HEK293T (cell line): ENCODE measurements around the gene TCERG1L.

Experiments
- ELF4 ChIP-seq: fragments of 450-650 bp; IDR thresholded peaks from 2 replicates; pipeline ENCODE4 v1.6.1; 2017; ENCODE audit warnings: antibody characterized with exemption
- FOXM1 ChIP-seq: fragments of 450-650 bp; IDR thresholded peaks from 2 replicates; pipeline ENCODE4 v1.6.1; 2017; ENCODE audit warnings: mild to moderate bottlenecking, borderline replicate concordance
- HDGF ChIP-seq: fragments of 450-650 bp; IDR thresholded peaks from 2 replicates; pipeline ENCODE4 v1.6.1; 2017; ENCODE audit warnings: antibody characterized with exemption, borderline replicate concordance
- L3MBTL2 ChIP-seq: fragments of 450-650 bp; conservative IDR thresholded peaks from 2 replicates; pipeline ENCODE4 v1.6.1; 2016; ENCODE audit warnings: mild to moderate bottlenecking
- LEF1 ChIP-seq: fragments of 450-650 bp; IDR thresholded peaks from 2 replicates; pipeline ENCODE4 v1.6.1; 2017; ENCODE audit warnings: mild to moderate bottlenecking, borderline replicate concordance
- SP1 ChIP-seq: fragments of 450-650 bp; IDR thresholded peaks from 2 replicates; pipeline ENCODE4 v1.6.1; 2017
- SUZ12 ChIP-seq: fragments of 450-650 bp; IDR thresholded peaks from 2 replicates; pipeline ENCODE4 v1.6.1; 2016; ENCODE audit warnings: mild to moderate bottlenecking
- TARDBP ChIP-seq: fragments of 450-650 bp; IDR thresholded peaks from 2 replicates; pipeline ENCODE4 v1.6.1; 2016
- ZNF384 ChIP-seq: fragments of 450-650 bp; IDR thresholded peaks from 2 replicates; pipeline ENCODE4 v1.6.1; 2016

DNA sequence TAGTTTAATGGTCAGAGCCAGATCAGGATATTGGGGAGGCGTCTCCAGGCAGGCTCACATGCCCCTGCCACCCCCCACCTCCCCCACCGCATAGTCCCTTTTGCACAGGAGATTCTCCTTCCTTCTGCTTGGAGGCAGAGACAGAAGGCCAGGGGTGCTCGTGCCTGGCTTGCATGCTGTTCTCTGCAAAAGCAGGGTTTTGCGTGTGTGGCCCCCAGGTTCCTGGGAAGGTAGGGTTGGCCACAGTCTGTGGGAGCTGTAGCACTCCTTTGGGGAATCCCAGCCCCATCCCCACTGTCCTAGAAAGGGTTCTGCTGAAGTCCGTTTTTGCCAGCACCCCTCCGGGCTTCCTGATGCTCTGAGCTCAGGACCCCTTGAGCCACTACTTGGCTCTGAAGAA is 1.9 kb upstream of the TCERG1L start:
- TF ChIP-seq TARDBP (no peak), ZNF384 (no peak), ELF4 (no peak), FOXM1 (no peak), SUZ12 (no peak), SP1 (no peak), HDGF (no peak), L3MBTL2 (no peak), LEF1 (no peak)
